Fibroblast of lung (primary cell): ENCODE measurements around the gene VASN. TPM values are rescaled to one million over a fixed set of nuclear protein-coding genes. Genes with fewer than 3 reads are reported as not detected.

Source experiments
- DNase-seq, 2 donors: peaks; one replicate each; pipeline versions ENCODE4 v3.0.0 to v3.0.0-alpha.2; 2010; ENCODE audit warnings: low read depth in 2 of 2
- H2AFZ ChIP-seq: 2 replicates; pipeline ENCODE4 v1.5.1; 2012; ENCODE audit warnings: low read length, control low read depth, inconsistent platforms
- H3K27ac ChIP-seq: 2 replicates; pipeline ENCODE4 v1.5.1; 2011; ENCODE audit warnings: low read length, control low read depth; ENCODE audit not compliant: insufficient read depth
- H3K27me3 ChIP-seq: 2 replicates; pipeline ENCODE4 v1.5.1; 2011; ENCODE audit warnings: mild to moderate bottlenecking, low read length; ENCODE audit not compliant: control insufficient read depth, insufficient read depth
- H3K36me3 ChIP-seq: 2 replicates; pipeline ENCODE4 v1.5.1; 2011; ENCODE audit warnings: low read length; ENCODE audit not compliant: control insufficient read depth, insufficient read depth
- H3K4me1 ChIP-seq: 2 replicates; pipeline ENCODE4 v1.5.1; 2011; ENCODE audit warnings: low read length; ENCODE audit not compliant: control insufficient read depth, insufficient read depth; ENCODE audit errors: extremely low read depth
- H3K4me2 ChIP-seq: 2 replicates; pipeline ENCODE4 v1.5.1; 2011; ENCODE audit warnings: low read length, control low read depth; ENCODE audit not compliant: insufficient read depth; ENCODE audit errors: extremely low read depth
- H3K4me3 ChIP-seq, 4 experiments: fragments of 200-600 bp in 1 of 4; sonication (generic) in 1 of 4; replicated peaks in 1 of 4; 2 replicates each; pipeline ENCODE4 v1.5.1; 2011 to 2016; ENCODE audit warnings: low read length in 4 of 4, low read depth in 3 of 4, mild to moderate bottlenecking in 3 of 4, control low read depth in 2 of 4, inconsistent platforms in 1 of 4, mixed read lengths in 1 of 4; ENCODE audit not compliant: insufficient read depth in 1 of 4; ENCODE audit errors: control extremely low read depth in 1 of 4
- H3K79me2 ChIP-seq: 2 replicates; pipeline ENCODE4 v1.5.1; 2012; ENCODE audit warnings: mild to moderate bottlenecking, low read length, inconsistent platforms; ENCODE audit not compliant: control insufficient read depth, insufficient read depth
- H3K9ac ChIP-seq: 2 replicates; pipeline ENCODE4 v1.5.1; 2011; ENCODE audit warnings: mild to moderate bottlenecking, low read length, control low read depth; ENCODE audit not compliant: insufficient read depth
- H3K9me3 ChIP-seq: 2 replicates; pipeline ENCODE4 v1.5.1; 2012; ENCODE audit warnings: low read depth, low read length; ENCODE audit not compliant: control insufficient read depth, insufficient read depth
- H4K20me1 ChIP-seq: 2 replicates; pipeline ENCODE4 v1.5.1; 2011; ENCODE audit warnings: low read length; ENCODE audit not compliant: control insufficient read depth, insufficient read depth; ENCODE audit errors: extremely low read depth
- CTCF ChIP-seq, 2 donors: IDR thresholded peaks in 1 of 2; conservative IDR thresholded peaks in 1 of 2; 1 replicate in 1 of 2; 2 replicates in 1 of 2; pipeline ENCODE4 v1.5.1; 2011 to 2012; ENCODE audit warnings: low read length in 2 of 2, control low read depth in 1 of 2, inconsistent platforms in 1 of 2, low read depth in 1 of 2, mild to moderate bottlenecking in 1 of 2
- EZH2 ChIP-seq: IDR thresholded peaks from 2 replicates; pipeline ENCODE4 v1.5.1; 2012; ENCODE audit warnings: low read length, control low read depth, mild to moderate bottlenecking; ENCODE audit errors: missing control alignments
- polyA plus RNA-seq, 2 donors: library from polyadenylated mRNA; depleted of rRNA in 1 of 2; stranded (reverse) in 1 of 2; unstranded in 1 of 2; fragments of >200 nt; gene quantifications; 2 replicates each; pipeline ENCODE4 v1.2.1, GENCODE V29; 2011 to 2012; ENCODE audit warnings: missing spikeins in 1 of 2
- total RNA-seq: library from RNA; depleted of rRNA; stranded (reverse); fragments of >200 nt; gene quantifications from 2 replicates; pipeline ENCODE4 v1.2.1, GENCODE V29; 2014

Gene VASN
- total and polyA plus RNA-seq, 2 donors (not counting 1 experiment from before 2014, with no cell fraction given), result 61.9 to 79.4 TPM

GRCh38 chr16:4358236-4358635 is 13.4 kb upstream of the VASN start:
- DNase-seq, result no peak
- Histone ChIP-seq H2AFZ (no peak overlapping the region), H3K27ac (no peak overlapping the region), H3K4me2 (no peak overlapping the region), H3K27me3 (no peaks in the 10 kb centered on the region), H4K20me1 (no peaks in the 10 kb centered on the region), H3K79me2 (no peaks in the 10 kb centered on the region), H3K4me1 (no peaks in the 10 kb centered on the region), H3K36me3 (peaks cover 4% of the 10 kb centered on the region), H3K9me3 (no peaks in the 10 kb centered on the region), H3K4me3 (no peak overlapping the region), H3K9ac (no peak overlapping the region)
- TF ChIP-seq CTCF (conservative IDR thresholded peaks at IDR 0.05 in 1 of 2, IDR thresholded peaks at IDR 0.05 in 1 of 2; ENCODE audit: low read depth in 1 of 2, low read length in 2 of 2) (no peak), EZH2 (no peak)

GRCh38 chr16:4358831-4359561 is 12.7 kb upstream of the VASN start:
- no peaks in the 10 kb centered on the region for H4K20me1 ChIP-seq
- no peak overlapping the region for H2AFZ ChIP-seq
- peaks cover 4% of the 10 kb centered on the region for H3K36me3 ChIP-seq
- peak in 1 of 2 donors; percentile 34 for DNase-seq
- TF ChIP-seq EZH2 (no peak), CTCF (conservative IDR thresholded peaks at IDR 0.05 in 1 of 2, IDR thresholded peaks at IDR 0.05 in 1 of 2; ENCODE audit: low read depth in 1 of 2, low read length in 2 of 2) (peak; percentile 89 to 92)
- H3K9ac ChIP-seq, result no peak overlapping the region
- H3K9me3 ChIP-seq, result no peaks in the 10 kb centered on the region
- H3K27me3 ChIP-seq, result no peaks in the 10 kb centered on the region
- no peaks in the 10 kb centered on the region for H3K79me2 ChIP-seq
- no peak overlapping the region for H3K4me2 ChIP-seq
- H3K27ac ChIP-seq, result no peak overlapping the region
- no peaks in the 10 kb centered on the region for H3K4me1 ChIP-seq
- no peak overlapping the region for H3K4me3 ChIP-seq

- no peak for TF ChIP-seq CTCF (conservative IDR thresholded peaks at IDR 0.05 in 1 of 2, IDR thresholded peaks at IDR 0.05 in 1 of 2; ENCODE audit: low read depth in 1 of 2, low read length in 2 of 2)
- TF ChIP-seq EZH2, result no peak
- Histone ChIP-seq H3K79me2 (no peaks in the 10 kb centered on the region), H3K4me3 (no peak overlapping the region), H3K4me2 (no peak overlapping the region), H3K9ac (no peak overlapping the region), H3K27me3 (no peaks in the 10 kb centered on the region), H3K27ac (no peak overlapping the region), H3K4me1 (no peaks in the 10 kb centered on the region), H2AFZ (no peak overlapping the region), H4K20me1 (no peaks in the 10 kb centered on the region), H3K9me3 (no peaks in the 10 kb centered on the region), H3K36me3 (peaks cover 4% of the 10 kb centered on the region)
- DNase-seq, result no peak
Measured at GRCh38 chr16:4359914-4360313, 11.7 kb upstream of the VASN start.
